ENCODE data around the gene HOMER1. TPM values are rescaled to one million over a fixed set of nuclear protein-coding genes. Genes with fewer than 3 reads are reported as not detected.

HOMER1 gene
- total RNA-seq, 2 donors from 2014 or later, result 42.4 to 43.3 TPM

- no peaks in the 10 kb centered on the region for H3K27me3 ChIP-seq (ENCODE audit: control insufficient read depth, insufficient read depth, low read length, poor library complexity, severe bottlenecking)
- no peak overlapping the region for H3K27ac ChIP-seq (ENCODE audit: low read depth, low read length)
- no peak for TF ChIP-seq CTCF (conservative IDR thresholded peaks at IDR 0.05)
- H3K9me3 ChIP-seq (ENCODE audit: control insufficient read depth, low read length), result no peaks in the 10 kb centered on the region
- Mint-ChIP-seq H3K27me3 (ENCODE audit: insufficient read depth) (no peaks in the 10 kb centered on the region), H3K36me3 (ENCODE audit: low read depth) (peaks cover 23% of the 10 kb centered on the region), H3K4me1 (peaks cover under 1% of the 10 kb centered on the region), H3K9me3 (no peaks in the 10 kb centered on the region), H3K4me3 (no peak overlapping the region), H3K27ac (no peak overlapping the region)
- no peak overlapping the region for H3K4me3 ChIP-seq (ENCODE audit: low read length)
- no peaks in the 10 kb centered on the region for H3K4me1 ChIP-seq (ENCODE audit: control insufficient read depth, insufficient read depth, low read length)
- no peak overlapping the region for H3K9ac ChIP-seq (ENCODE audit: extremely low read depth, low read length, poor library complexity, severe bottlenecking)
- DNase-seq, result no peak
- 63 to 77% methylated on average over 2 of the region's 2 CpGs for WGBS, 2 experiments (ENCODE audit: insufficient coverage in 1 of 2, insufficient read length in 1 of 2)
- peaks cover 13% of the 10 kb centered on the region for H3K36me3 ChIP-seq (ENCODE audit: control insufficient read depth, insufficient read depth, low read length)
Observed at GRCh38 chr5:79448336-79448735, 65.6 kb downstream of the HOMER1 start.

- Histone ChIP-seq H3K9ac (ENCODE audit: extremely low read depth, low read length, poor library complexity, severe bottlenecking) (no peak overlapping the region), H3K27ac (ENCODE audit: low read depth, low read length) (no peak overlapping the region), H3K27me3 (ENCODE audit: control insufficient read depth, insufficient read depth, low read length, poor library complexity, severe bottlenecking) (no peaks in the 10 kb centered on the region), H3K4me3 (ENCODE audit: low read length) (no peak overlapping the region), H3K9me3 (ENCODE audit: control insufficient read depth, low read length) (no peaks in the 10 kb centered on the region), H3K36me3 (ENCODE audit: control insufficient read depth, insufficient read depth, low read length) (peaks cover 32% of the 10 kb centered on the region), H3K4me1 (ENCODE audit: control insufficient read depth, insufficient read depth, low read length) (no peaks in the 10 kb centered on the region)
- Mint-ChIP-seq H3K9me3 (peaks cover 2% of the 10 kb centered on the region), H3K4me3 (no peak overlapping the region), H3K27me3 (ENCODE audit: insufficient read depth) (no peaks in the 10 kb centered on the region), H3K4me1 (no peaks in the 10 kb centered on the region), H3K27ac (no peak overlapping the region), H3K36me3 (ENCODE audit: low read depth) (peaks cover 38% of the 10 kb centered on the region)
- WGBS, 2 experiments (ENCODE audit: insufficient coverage in 1 of 2, insufficient read length in 1 of 2), result 80% methylated on average over 2 of the region's 2 CpGs; no CpG with 5 or more reads in 1 of the 2 experiments
- DNase-seq, result no peak
- TF ChIP-seq CTCF (conservative IDR thresholded peaks at IDR 0.05), result no peak
Observed at GRCh38 chr5:79436821-79437220, 77.1 kb downstream of the HOMER1 start.

GRCh38 chr5:79436224-79436623 lies 77.7 kb downstream of the HOMER1 start:
- H3K36me3 Mint-ChIP-seq (ENCODE audit: low read depth), result peaks cover 40% of the 10 kb centered on the region
- Histone ChIP-seq H3K4me1 (ENCODE audit: control insufficient read depth, insufficient read depth, low read length) (no peaks in the 10 kb centered on the region), H3K9ac (ENCODE audit: extremely low read depth, low read length, poor library complexity, severe bottlenecking) (no peak overlapping the region), H3K27ac (ENCODE audit: low read depth, low read length) (no peak overlapping the region), H3K4me3 (ENCODE audit: low read length) (no peak overlapping the region), H3K36me3 (ENCODE audit: control insufficient read depth, insufficient read depth, low read length) (peaks cover 31% of the 10 kb centered on the region), H3K27me3 (ENCODE audit: control insufficient read depth, insufficient read depth, low read length, poor library complexity, severe bottlenecking) (no peaks in the 10 kb centered on the region), H3K9me3 (ENCODE audit: control insufficient read depth, low read length) (no peaks in the 10 kb centered on the region)
- no peaks in the 10 kb centered on the region for H3K27me3 Mint-ChIP-seq (ENCODE audit: insufficient read depth)
- 97 to 100% methylated on average over 2 to 3 of the region's 3 CpGs for WGBS, 2 experiments (ENCODE audit: insufficient coverage in 1 of 2, insufficient read length in 1 of 2)
- no peak overlapping the region for H3K4me3 Mint-ChIP-seq
- H3K27ac Mint-ChIP-seq, result no peak overlapping the region
- no peak for TF ChIP-seq CTCF (conservative IDR thresholded peaks at IDR 0.05)
- H3K4me1 Mint-ChIP-seq, result no peaks in the 10 kb centered on the region
- no peak for DNase-seq
- peaks cover 2% of the 10 kb centered on the region for H3K9me3 Mint-ChIP-seq
